ENCODE data around the gene TEK. TPM values are rescaled to one million over a fixed set of nuclear protein-coding genes. Genes with fewer than 3 reads are reported as not detected.
A peak's percentile ranks its signal among the peaks of the same experiment; 100 is the strongest.
"Not testable (repeated sequence)": the region's sequence is repeated elsewhere in the genome, so short reads cannot be mapped to it uniquely, and the experiment has no call there.

Gene TEK
- total RNA-seq, 2 donors from 2014 or later, result 2.4 to 4.2 TPM

DNA sequence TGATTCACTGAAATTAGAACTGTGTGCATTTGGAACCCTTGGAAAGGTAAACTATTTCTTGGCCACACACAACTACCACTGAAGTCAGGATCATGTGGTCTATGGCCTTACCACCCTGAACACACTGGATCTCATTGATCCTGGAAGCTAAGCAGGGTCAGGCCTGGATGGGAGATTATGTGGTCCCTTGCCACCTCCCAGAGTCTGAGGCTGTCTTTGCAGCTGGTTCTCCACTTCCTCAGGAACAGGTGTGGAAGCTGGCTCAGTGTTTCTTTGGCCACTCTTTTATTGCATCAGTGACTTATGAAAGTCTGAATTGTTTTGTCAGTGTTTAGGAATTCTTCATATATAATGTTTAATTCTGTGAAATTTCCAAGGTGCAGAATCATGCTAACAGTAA, 89.2 kb downstream of the TEK start:
- intact Hi-C loops (cut with DNase I, micrococcal nuclease), result loop anchor here in 1 of 2 donors (10.0 kb wide), 1 partner anchor 153 kb away; no protein-coding TSS in a partner anchor
- peak; percentile 56 for ATAC-seq
- no peak for DNase-seq

- intact Hi-C loops (cut with DNase I, micrococcal nuclease), result loop anchor here in 1 of 2 donors (10.0 kb wide), 1 partner anchor 53 kb away; no protein-coding TSS in a partner anchor
- ATAC-seq (no peak), DNase-seq (no peak)
Observed at GRCh38 chr9:27202056-27202455, 93.0 kb downstream of the TEK start.

GRCh38 chr9:27203783-27204182, 94.8 kb downstream of the TEK start:
- intact Hi-C loops (cut with DNase I, micrococcal nuclease), result loop anchor here in 1 of 2 donors (10.0 kb wide), 1 partner anchor 51 kb away; no protein-coding TSS in a partner anchor
- ATAC-seq (no peak), DNase-seq (no peak)

GRCh38 chr9:27204578-27204977, 95.6 kb downstream of the TEK start:
- intact Hi-C loops (cut with DNase I, micrococcal nuclease), result loop anchor here in 1 of 2 donors (10.0 kb wide), 1 partner anchor 50 kb away; no protein-coding TSS in a partner anchor
- DNase-seq, result no peak
- no peak for ATAC-seq

GRCh38 chr9:27205198-27205597, 96.2 kb downstream of the TEK start:
- DNase-seq (no peak), ATAC-seq (no peak)
- intact Hi-C loops (cut with DNase I, micrococcal nuclease), result loop anchor here in 1 of 2 donors (10.0 kb wide), 1 partner anchor 50 kb away; no protein-coding TSS in a partner anchor

DNA sequence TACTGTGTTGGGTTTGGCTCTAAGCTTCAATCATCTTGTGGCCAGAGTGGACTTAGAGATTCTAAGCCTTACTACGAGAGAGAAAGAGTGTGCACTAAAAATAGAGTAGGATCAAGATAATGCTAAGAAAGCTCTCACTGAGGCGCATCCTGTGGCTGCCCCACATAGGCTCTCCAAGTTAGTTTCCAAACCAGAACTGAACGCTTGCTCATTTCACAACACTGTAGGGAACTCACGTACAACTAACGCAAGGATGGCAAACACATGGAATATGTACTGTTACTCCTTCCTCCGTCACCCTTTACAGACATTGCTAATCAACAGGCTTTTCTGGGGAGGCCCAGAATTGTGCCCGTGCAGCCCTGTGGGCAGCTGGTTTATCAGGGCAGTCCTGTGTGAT, 97.0 kb downstream of the TEK start:
- ATAC-seq (no peak), DNase-seq (no peak)
- intact Hi-C loops (cut with DNase I, micrococcal nuclease), result loop anchor here in 1 of 2 donors (10.0 kb wide), 1 partner anchor 49 kb away; no protein-coding TSS in a partner anchor

- no peak for DNase-seq
- intact Hi-C loops (cut with DNase I, micrococcal nuclease), result loop anchor here in 1 of 2 donors (10.0 kb wide), 1 partner anchor 46 kb away; no protein-coding TSS in a partner anchor
Observed at GRCh38 chr9:27209034-27209433, 100.0 kb downstream of the TEK start.

GRCh38 chr9:27210588-27210987, 101.6 kb downstream of the TEK start:
- DNase-seq (no peak), ATAC-seq (no peak)
- intact Hi-C loops (cut with DNase I, micrococcal nuclease), result no loop called here

More at GRCh38 chr9:27209034-27209433, 100.0 kb downstream of the TEK start:
- no peak for ATAC-seq

- no peak for ATAC-seq
- intact Hi-C loops (cut with DNase I, micrococcal nuclease), result no loop called here
- DNase-seq, result no peak
Observed at GRCh38 chr9:27212191-27212590, 103.2 kb downstream of the TEK start.

DNA sequence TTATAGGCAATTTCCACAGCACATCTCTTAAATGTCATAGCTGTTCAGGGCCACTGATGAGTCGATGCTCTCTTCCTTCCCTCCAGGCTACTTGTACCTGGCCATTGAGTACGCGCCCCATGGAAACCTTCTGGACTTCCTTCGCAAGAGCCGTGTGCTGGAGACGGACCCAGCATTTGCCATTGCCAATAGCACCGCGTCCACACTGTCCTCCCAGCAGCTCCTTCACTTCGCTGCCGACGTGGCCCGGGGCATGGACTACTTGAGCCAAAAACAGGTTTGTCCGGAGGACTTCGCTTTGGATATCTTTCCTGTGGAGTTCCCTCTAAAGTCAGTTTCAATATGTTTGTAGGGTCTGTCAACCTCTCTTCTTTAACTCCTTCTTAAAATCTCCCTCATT, 103.6 kb downstream of the TEK start:
- intact Hi-C loops (cut with DNase I, micrococcal nuclease), result no loop called here
- DNase-seq, result no peak
- ATAC-seq, result no peak

DNA sequence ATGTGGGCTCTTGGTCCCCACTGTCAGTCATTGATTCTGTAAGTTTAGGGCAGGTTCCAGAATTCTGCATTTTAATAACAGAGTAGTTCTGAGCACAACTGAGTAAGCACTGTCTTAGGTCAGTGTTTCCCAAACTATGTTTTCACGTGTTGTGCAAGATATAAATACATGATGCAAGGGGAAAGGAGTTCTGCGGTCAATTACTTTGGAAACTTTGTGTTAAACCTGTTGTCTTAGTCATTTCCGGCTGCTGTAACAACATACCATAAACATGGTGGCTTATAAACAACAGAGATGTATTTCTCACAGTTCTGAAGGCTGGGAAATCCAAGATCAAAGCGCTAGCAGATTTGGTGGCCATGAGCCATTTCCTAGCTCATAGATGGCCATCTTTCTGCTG, 118.2 kb downstream of the TEK start:
- ATAC-seq, result no peak
- no peak for DNase-seq
- intact Hi-C loops (cut with DNase I, micrococcal nuclease), result no loop called here

- ATAC-seq; DNase-seq; intact Hi-C loops (cut with DNase I, micrococcal nuclease): not testable (repeated sequence)
Observed at GRCh38 chr9:27239648-27240047, 130.6 kb downstream of the TEK start.

DNA sequence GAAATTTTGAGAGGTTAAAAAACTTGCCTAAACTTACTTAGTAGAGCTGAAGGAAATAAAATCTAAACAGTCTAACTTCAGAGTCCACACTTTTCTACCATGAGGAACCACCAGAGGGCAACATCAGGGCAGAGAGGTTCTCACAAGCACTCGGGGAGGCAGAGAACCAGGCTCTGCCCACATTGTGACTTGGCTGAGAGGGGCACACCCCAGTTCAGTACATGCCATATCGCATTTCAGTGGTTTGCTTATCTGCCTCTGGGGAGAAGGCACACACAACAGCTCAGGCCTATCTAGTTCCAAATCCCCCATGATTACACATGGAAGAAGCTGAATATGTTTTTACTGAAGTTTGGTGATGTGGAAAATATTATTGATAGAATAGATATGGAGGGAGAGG, 138.7 kb downstream of the TEK start:
- ATAC-seq (peak; percentile 79), DNase-seq (peak; percentile 30 to 31)

DNA sequence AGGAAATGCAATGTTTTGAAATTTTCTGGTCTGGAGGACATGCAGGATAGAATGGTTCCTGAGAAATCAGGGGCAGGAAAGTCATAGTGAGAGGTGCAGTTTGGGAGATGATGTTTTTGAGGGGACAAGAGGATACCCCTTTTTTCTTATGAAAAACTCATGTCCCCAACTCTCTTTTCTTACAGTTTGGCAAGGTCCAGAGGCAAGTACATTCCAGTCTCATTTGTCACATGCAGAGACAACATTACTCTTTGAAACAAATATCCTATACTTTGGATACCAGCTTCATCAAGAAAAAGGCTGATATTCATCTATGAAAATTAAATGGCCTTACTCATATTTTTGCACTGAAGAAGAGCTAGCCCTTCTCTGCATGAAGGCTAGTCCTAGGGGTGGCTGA, 139.7 kb downstream of the TEK start:
- DNase-seq (no peak), ATAC-seq (no peak)
- intact Hi-C loops (cut with DNase I, micrococcal nuclease), result no loop called here

More for the DNA sequence above, 138.7 kb downstream of the TEK start:
- intact Hi-C loops (cut with DNase I, micrococcal nuclease), result no loop called here

- DNase-seq (no peak), ATAC-seq (no peak)
- intact Hi-C loops (cut with DNase I, micrococcal nuclease), result loop anchor here in 1 of 2 donors (10.0 kb wide), 1 partner anchor 54 kb away; no protein-coding TSS in a partner anchor
Observed at GRCh38 chr9:27258662-27259061, 149.6 kb downstream of the TEK start.

- intact Hi-C loops (cut with DNase I, micrococcal nuclease), result no loop called here
- no peak for DNase-seq
- ATAC-seq, result no peak
Observed at GRCh38 chr9:27260789-27261516, 151.9 kb downstream of the TEK start.

DNA sequence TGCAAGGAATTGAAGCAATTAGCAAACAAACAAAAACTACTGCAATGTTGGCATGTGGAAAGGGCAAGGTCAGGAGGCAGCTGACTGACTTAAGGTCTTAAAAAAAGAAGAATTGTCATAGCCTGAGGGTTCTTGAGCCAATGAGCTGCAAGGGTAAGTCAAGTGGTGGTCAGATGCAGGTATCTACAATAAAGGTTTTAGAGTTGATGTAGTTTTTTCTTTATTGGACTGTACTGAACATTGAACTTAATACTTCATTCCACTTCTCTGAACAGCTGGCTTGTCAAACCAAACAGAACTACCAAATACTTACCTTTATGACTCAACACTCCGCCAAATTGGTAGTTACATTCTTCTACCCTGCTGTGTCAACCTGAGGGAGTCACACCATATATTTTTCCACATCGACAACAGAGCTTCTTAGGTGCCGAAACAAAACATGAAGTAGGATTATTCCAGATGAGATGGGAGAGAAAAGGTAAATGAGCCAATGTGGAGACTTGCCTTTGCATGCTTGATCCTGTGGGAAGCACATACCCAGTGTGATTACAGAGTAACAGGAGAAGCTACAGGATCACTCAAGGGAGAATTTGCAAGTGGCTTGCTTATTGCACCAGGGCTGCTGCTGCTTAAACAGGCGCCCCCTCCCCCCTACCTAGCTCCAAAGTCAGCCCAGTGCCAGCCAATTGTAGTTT, 152.6 kb downstream of the TEK start:
- ATAC-seq, result no peak
- DNase-seq, result no peak
- intact Hi-C loops (cut with DNase I, micrococcal nuclease), result no loop called here

GRCh38 chr9:27272103-27272502, 163.1 kb downstream of the TEK start:
- DNase-seq, result no peak
- intact Hi-C loops (cut with DNase I, micrococcal nuclease), result loop anchor here in 1 of 2 donors (10.0 kb wide), 1 partner anchor 237 kb away; no protein-coding TSS in a partner anchor

GRCh38 chr9:27273186-27273585, 164.2 kb downstream of the TEK start:
- intact Hi-C loops (cut with DNase I, micrococcal nuclease), result loop anchor here in 1 of 2 donors (10.0 kb wide), 1 partner anchor 238 kb away; no protein-coding TSS in a partner anchor
- DNase-seq, result no peak
- no peak for ATAC-seq

More at GRCh38 chr9:27272103-27272502, 163.1 kb downstream of the TEK start:
- ATAC-seq, result no peak
